GF-D8 (cell line): ENCODE results near the gene HOXA6.

Source experiments
- DNase-seq: peaks from one replicate; lab custom pipeline; 2025; lab: John Stamatoyannopoulos, UW

Gene HOXA6

GRCh38 chr7:27161214-27161720 is 13.7 kb upstream of the HOXA6 start:
- peak; percentile 84 for DNase-seq

GRCh38 chr7:27160546-27161213 is 13.1 kb upstream of the HOXA6 start:
- DNase-seq = peak; percentile 75

DNA sequence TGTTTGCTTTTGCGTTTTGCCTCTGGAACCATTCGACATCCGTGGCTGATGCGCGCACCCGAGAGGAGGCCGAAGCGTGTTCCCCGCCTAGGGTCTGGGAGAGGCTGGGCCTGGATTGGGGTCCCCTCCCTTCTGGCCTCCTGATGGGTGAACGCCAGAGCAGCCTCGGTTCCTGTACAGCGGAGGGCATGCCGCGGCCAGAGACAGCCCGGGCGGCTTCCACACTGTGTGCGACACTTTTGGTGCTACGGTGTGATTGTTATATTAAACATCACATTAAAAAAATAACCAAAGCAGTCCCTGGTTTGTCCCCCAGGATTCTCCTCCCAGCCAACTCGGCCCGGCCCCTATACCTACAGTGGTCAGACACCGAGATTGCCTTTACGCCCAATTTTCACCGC is 12.6 kb upstream of the HOXA6 start:
- DNase-seq = no peak

GRCh38 chr7:27159266-27160144 is 11.9 kb upstream of the HOXA6 start:
- no peak for DNase-seq

GRCh38 chr7:27158436-27159265 is 11.1 kb upstream of the HOXA6 start:
- DNase-seq = no peak

GRCh38 chr7:27157702-27158431 is 10.3 kb upstream of the HOXA6 start:
- no peak for DNase-seq

GRCh38 chr7:27156916-27157701 is 9.5 kb upstream of the HOXA6 start:
- no peak for DNase-seq

- DNase-seq = no peak
Observed at GRCh38 chr7:27156508-27156898, 8.9 kb upstream of the HOXA6 start, which contains the start of gene HOXA7. TSS of gene HOXA7 (minus strand) at chr7:27156675. CDS start at chr7:27156545, 130 bp downstream.

DNA sequence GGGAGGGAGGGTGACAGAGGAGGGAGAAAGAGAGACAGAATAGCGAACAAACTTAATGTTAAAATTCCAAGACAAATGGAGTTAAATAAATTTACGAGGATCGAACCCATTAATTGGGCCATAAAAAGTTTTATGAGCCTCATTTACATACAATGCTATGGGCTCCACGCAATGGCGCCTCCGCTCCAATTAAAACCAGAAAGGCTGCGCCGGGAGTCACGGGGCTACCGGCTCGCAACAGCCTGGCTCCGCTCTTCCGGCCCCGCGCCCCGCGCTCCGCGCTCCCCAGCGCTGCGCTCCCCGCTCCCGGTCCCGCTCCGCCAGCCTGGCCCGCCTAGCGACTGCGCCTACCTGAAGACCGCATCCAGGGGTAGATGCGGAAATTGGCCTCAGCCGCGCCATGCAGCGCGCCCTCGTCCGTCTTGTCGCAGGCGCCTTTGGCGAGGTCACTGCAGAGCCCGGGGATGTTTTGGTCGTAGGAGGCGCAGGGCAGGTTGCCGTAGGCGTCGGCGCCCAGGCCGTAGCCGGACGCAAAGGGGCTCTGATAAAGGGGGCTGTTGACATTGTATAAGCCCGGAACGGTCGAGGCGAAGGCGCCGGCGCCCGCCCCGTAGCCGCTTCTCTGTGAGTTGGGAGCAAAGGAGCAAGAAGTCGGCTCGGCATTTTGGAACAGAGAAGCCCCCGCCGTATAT is 8.4 kb upstream of the HOXA6 start:
- DNase-seq = no peak

- DNase-seq = no peak
Observed at GRCh38 chr7:27154901-27155815, 7.6 kb upstream of the HOXA6 start.

DNA sequence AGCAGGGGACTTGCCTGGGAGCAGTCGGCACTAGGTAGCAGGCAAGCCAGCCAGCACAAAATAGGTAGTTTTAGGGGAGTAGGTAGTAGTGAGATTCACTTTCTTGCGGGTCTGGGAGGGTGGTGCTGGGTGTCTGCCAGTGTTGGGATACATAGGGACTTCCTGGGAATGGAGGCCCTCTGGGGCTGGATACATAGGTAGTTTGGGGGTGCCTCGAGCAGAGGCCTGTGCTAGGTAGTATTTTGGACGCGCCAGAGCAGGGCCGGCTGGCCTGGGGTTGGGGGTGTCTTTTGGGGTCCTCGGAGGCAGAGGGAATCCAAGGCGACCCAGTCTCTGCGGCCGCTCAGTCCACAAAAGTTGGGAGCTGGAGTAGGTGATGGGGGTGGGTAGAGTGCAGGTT is 6.8 kb upstream of the HOXA6 start:
- DNase-seq = no peak

- no peak for DNase-seq
Observed at GRCh38 chr7:27153526-27153925, 6.0 kb upstream of the HOXA6 start.

DNA sequence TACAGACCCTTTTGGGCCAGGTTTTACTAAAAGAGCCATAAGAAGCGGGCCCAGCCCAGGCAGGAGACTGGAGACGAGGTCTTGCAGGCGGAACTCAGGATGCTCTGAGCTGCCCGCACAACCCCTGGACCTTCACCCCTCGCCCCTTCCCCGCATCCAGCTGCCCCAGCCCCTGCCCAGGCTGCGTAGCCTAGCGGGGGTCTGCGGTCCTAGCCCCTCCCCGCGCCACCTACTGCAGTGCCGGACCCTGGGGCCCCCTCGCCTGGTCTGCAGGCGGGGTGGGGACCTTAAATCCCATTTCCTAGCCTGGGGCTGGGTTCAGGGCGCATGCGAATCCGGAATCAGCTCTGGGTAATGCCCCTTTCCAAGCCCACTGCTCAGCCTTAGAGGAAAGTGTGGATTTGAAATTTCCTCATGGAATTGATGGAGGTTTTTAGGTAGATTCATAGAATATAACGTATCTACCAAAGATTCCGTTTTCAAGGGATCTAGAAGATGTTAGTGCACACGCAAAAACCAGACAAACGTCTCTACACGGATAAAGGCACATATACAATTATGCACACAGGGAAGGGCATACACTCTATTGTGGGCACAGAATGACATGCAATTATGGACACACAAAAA is 5.4 kb upstream of the HOXA6 start:
- no peak for DNase-seq

GRCh38 chr7:27151931-27152815 is 4.6 kb upstream of the HOXA6 start, which contains the start of gene HOXA3:
TSS of gene HOXA3 (minus strand) at chr7:27152583. CDS start at chr7:27110640, 41,943 bp downstream.
- DNase-seq = no peak

DNA sequence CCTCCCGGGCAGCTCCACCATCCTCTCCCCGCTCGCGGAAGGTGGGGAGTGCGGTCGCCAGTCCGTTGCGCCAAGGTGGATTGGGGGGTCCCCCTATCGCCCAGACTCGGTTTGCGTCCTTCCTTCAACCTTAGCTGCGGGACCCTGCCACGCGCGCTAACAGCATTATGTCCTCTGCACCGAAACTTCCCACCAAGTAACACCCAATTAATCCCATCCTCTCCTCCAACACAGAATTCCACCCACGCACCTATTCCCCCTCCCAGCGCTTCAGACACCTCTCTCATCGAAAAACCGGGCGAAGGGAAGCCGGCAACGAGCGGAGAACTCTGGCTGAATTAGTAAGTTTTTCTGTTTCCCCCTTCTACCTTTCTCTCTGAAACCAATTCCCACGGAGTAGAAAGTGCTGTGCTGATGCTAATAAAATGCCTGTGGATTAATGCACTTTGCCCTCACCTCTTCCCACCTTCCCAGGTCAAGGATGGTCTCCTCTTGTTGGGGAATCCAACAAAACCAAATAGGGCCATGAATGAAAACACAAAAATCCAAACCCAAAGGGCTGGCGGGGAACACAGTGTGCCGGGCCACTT is 3.9 kb upstream of the HOXA6 start:
- no peak for DNase-seq

DNA sequence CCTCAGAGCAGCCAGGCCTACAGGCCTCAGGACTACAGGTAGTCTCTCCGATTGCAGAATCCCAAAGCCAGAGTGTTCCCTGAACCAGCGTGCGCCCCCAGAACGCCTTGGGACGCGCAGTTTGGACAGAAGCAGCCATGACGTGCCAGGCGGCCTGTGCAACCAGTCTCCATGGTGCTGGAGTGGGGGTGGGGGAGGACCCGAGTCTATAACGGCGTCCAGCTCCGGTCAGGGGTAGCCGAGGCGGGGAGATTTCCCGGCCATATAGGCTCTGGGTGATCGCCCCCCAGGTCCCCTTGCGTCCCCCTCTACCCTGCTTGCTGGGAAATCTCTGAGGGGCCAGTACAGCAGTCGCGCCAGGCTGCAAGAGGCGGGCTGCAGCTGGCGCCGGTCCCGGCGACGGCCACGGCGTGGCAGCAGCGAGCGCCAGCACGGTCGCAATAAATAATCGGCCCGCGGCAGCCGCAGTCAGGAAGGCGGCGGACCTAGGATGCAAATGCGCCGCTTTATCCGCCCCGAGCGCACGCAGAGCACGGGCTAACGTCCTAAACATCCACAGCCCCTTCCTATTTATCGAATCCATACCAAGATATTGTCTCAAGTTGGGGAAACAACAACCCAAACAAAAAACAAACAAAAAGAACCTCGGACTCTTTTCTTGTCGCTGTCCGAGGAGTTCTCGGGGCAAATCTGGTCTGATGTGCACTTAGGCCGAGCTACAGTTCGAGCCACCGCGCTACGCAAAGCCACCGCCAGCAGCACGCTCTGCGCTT is 3.2 kb upstream of the HOXA6 start:
- DNase-seq = no peak
